Suprapubic skin (tissue), 4 donors: Measurements from ENCODE around the gene CUEDC2.

Experiments
- CTCF ChIP-seq, 2 donors: fragments of 200-600 bp in 1 of 2; fragments of 450-650 bp in 1 of 2; sonication (generic) in 1 of 2; IDR thresholded peaks; one replicate each; pipeline ENCODE4 v1.5.1; 2016 to 2019; ENCODE audit warnings: antibody characterized with exemption in 2 of 2, mild to moderate bottlenecking in 1 of 2, moderate library complexity in 1 of 2
- EP300 ChIP-seq: sonication (generic); formaldehyde crosslinking; IDR thresholded peaks from one replicate; pipeline ENCODE4 v1.6.1; 2017; ENCODE audit warnings: antibody characterized with exemption
- POLR2AphosphoS5 ChIP-seq, 3 donors: sonication (generic); formaldehyde crosslinking; IDR thresholded peaks; one replicate each; pipeline ENCODE4 v1.6.1; 2017; ENCODE audit warnings: antibody characterized with exemption in 3 of 3

- TF ChIP-seq CTCF (IDR thresholded peaks at IDR 0.05) (no peak), EP300 (no peak), POLR2AphosphoS5 (IDR thresholded peaks at IDR 0.05) (no peak)
Measured at GRCh38 chr10:102416283-102416682, 16.1 kb downstream of the CUEDC2 start.
